ENCODE results near the gene PARD3.

PARD3 gene

GRCh38 chr10:34298346-34298818 is 516.7 kb downstream of the PARD3 start:
- ChIA-PET POLR2A (interaction anchor here (0.7 kb wide), 1 partner anchor 12 kb away, joined by 3 read pairs; no protein-coding TSS in a partner anchor), CTCF (no interaction called here)
- DNase-seq (ENCODE audit: extremely low spot score), result no peak
- no peak for TF ChIP-seq CTBP1 (IDR thresholded peaks at IDR 0.05; ENCODE audit: borderline replicate concordance)

GRCh38 chr10:34297541-34298345 is 517.4 kb downstream of the PARD3 start:
- TF ChIP-seq NFRKB (IDR thresholded peaks at IDR 0.05) (no peak), ELF4 (IDR thresholded peaks at IDR 0.05) (no peak), HDGF (IDR thresholded peaks at IDR 0.05; ENCODE audit: borderline replicate concordance) (no peak), SP1 (IDR thresholded peaks at IDR 0.05) (no peak), LEF1 (IDR thresholded peaks at IDR 0.05; ENCODE audit: borderline replicate concordance) (no peak)
- ChIA-PET CTCF (no interaction called here), POLR2A (interaction anchor here (0.7 kb wide), 1 partner anchor 12 kb away, joined by 3 read pairs; no protein-coding TSS in a partner anchor)
- no peak for DNase-seq (ENCODE audit: extremely low spot score)

GRCh38 chr10:34295142-34295548 is 520.0 kb downstream of the PARD3 start:
- POLR2A ChIA-PET, result no interaction called here
- TF ChIP-seq L3MBTL2 (conservative IDR thresholded peaks at IDR 0.05) (no peak), NFRKB (IDR thresholded peaks at IDR 0.05) (no peak), ZNF384 (IDR thresholded peaks at IDR 0.05) (no peak), SP1 (IDR thresholded peaks at IDR 0.05) (no peak), BHLHE40 (IDR thresholded peaks at IDR 0.05; ENCODE audit: borderline replicate concordance) (no peak), LEF1 (IDR thresholded peaks at IDR 0.05; ENCODE audit: borderline replicate concordance) (no peak), FOXA1 (IDR thresholded peaks at IDR 0.05) (no peak), ELF4 (IDR thresholded peaks at IDR 0.05) (no peak), SUZ12 (IDR thresholded peaks at IDR 0.05) (no peak), FOXM1 (IDR thresholded peaks at IDR 0.05; ENCODE audit: borderline replicate concordance) (no peak), PKNOX1 (IDR thresholded peaks at IDR 0.05) (no peak), TARDBP (IDR thresholded peaks at IDR 0.05) (no peak)
- DNase-seq (ENCODE audit: extremely low spot score), result no peak
- CTCF ChIA-PET, result no interaction called here

GRCh38 chr10:34294137-34294536 is 521.0 kb downstream of the PARD3 start:
- ChIA-PET POLR2A (no interaction called here), CTCF (no interaction called here)
- TF ChIP-seq BHLHE40 (IDR thresholded peaks at IDR 0.05; ENCODE audit: borderline replicate concordance), result no peak
- TF ChIP-seq HDGF (IDR thresholded peaks at IDR 0.05; ENCODE audit: borderline replicate concordance), result no peak
- no peak for TF ChIP-seq ARNT (IDR thresholded peaks at IDR 0.05)
- TF ChIP-seq ZNF384 (IDR thresholded peaks at IDR 0.05), result no peak
- TF ChIP-seq SUZ12 (IDR thresholded peaks at IDR 0.05), result no peak
- TF ChIP-seq TARDBP (IDR thresholded peaks at IDR 0.05), result no peak
- TF ChIP-seq PKNOX1 (IDR thresholded peaks at IDR 0.05), result no peak
- no peak for TF ChIP-seq CTBP1 (IDR thresholded peaks at IDR 0.05; ENCODE audit: borderline replicate concordance)
- TF ChIP-seq SP1 (IDR thresholded peaks at IDR 0.05), result no peak
- TF ChIP-seq FOXA1 (IDR thresholded peaks at IDR 0.05), result no peak
- TF ChIP-seq ELF4 (IDR thresholded peaks at IDR 0.05), result no peak
- no peak for TF ChIP-seq LEF1 (IDR thresholded peaks at IDR 0.05; ENCODE audit: borderline replicate concordance)
- TF ChIP-seq FOXM1 (IDR thresholded peaks at IDR 0.05; ENCODE audit: borderline replicate concordance), result no peak
- no peak for TF ChIP-seq L3MBTL2 (conservative IDR thresholded peaks at IDR 0.05)
- no peak for TF ChIP-seq NFRKB (IDR thresholded peaks at IDR 0.05)
- TF ChIP-seq FOXK2 (IDR thresholded peaks at IDR 0.05), result no peak
- no peak for DNase-seq (ENCODE audit: extremely low spot score)

GRCh38 chr10:34292675-34293074 is 522.4 kb downstream of the PARD3 start:
- TF ChIP-seq ELF4 (IDR thresholded peaks at IDR 0.05) (no peak), PKNOX1 (IDR thresholded peaks at IDR 0.05) (no peak), SUZ12 (IDR thresholded peaks at IDR 0.05) (no peak), HDGF (IDR thresholded peaks at IDR 0.05; ENCODE audit: borderline replicate concordance) (no peak), TARDBP (IDR thresholded peaks at IDR 0.05) (no peak), BHLHE40 (IDR thresholded peaks at IDR 0.05; ENCODE audit: borderline replicate concordance) (no peak), NFRKB (IDR thresholded peaks at IDR 0.05) (no peak), FOXA1 (IDR thresholded peaks at IDR 0.05) (no peak), L3MBTL2 (conservative IDR thresholded peaks at IDR 0.05) (no peak), FOXM1 (IDR thresholded peaks at IDR 0.05; ENCODE audit: borderline replicate concordance) (no peak), LEF1 (IDR thresholded peaks at IDR 0.05; ENCODE audit: borderline replicate concordance) (no peak), CTBP1 (IDR thresholded peaks at IDR 0.05; ENCODE audit: borderline replicate concordance) (no peak), FOXK2 (IDR thresholded peaks at IDR 0.05) (no peak), SP1 (IDR thresholded peaks at IDR 0.05) (no peak), ARNT (IDR thresholded peaks at IDR 0.05) (no peak), ZNF384 (IDR thresholded peaks at IDR 0.05) (no peak)
- no peak for DNase-seq (ENCODE audit: extremely low spot score)
- CTCF ChIA-PET, result interaction anchor here (0.6 kb wide), 1 partner anchor 284 kb away, joined by 5 read pairs; no protein-coding TSS in a partner anchor
- POLR2A ChIA-PET, result no interaction called here

- no peak for TF ChIP-seq PKNOX1 (IDR thresholded peaks at IDR 0.05)
- no peak for TF ChIP-seq FOXK2 (IDR thresholded peaks at IDR 0.05)
- no peak for TF ChIP-seq FOXA1 (IDR thresholded peaks at IDR 0.05)
- ChIA-PET CTCF (interaction anchor here (0.6 kb wide), 1 partner anchor 284 kb away, joined by 5 read pairs; no protein-coding TSS in a partner anchor), POLR2A (no interaction called here)
- DNase-seq (ENCODE audit: extremely low spot score), result no peak
These were observed 522.9 kb downstream of the PARD3 start for GRCh38 chr10:34292194-34292565.
